HCT116 (cell line): ENCODE results near the gene CRIP3. TPM values are rescaled to one million over a fixed set of nuclear protein-coding genes. Genes with fewer than 3 reads are reported as not detected.

ENCODE experiments used
- ATF3 ChIP-seq: IDR thresholded peaks from 2 replicates; pipeline ENCODE4 v1.6.1; 2012
- CTCF ChIP-seq, 3 experiments: fragments of 200-600 bp in 1 of 3; sonication (generic) in 1 of 3; IDR thresholded peaks in 2 of 3; conservative IDR thresholded peaks in 1 of 3; 2 replicates each; pipeline ENCODE4 v1.5.1; 2012 to 2017; ENCODE audit warnings: low read depth in 2 of 3, low read length in 2 of 3, antibody characterized with exemption in 1 of 3, borderline replicate concordance in 1 of 3, control low read depth in 1 of 3, mild to moderate bottlenecking in 1 of 3, mixed read lengths in 1 of 3, mixed run types in 1 of 3, moderate library complexity in 1 of 3; ENCODE audit not compliant: insufficient read depth in 1 of 3
- EGR1 ChIP-seq: IDR thresholded peaks from 2 replicates; pipeline ENCODE4 v1.6.1; 2012; ENCODE audit warnings: low read depth
- EZH2phosphoT487 ChIP-seq: fragments of 200-600 bp; IDR thresholded peaks from 2 replicates; pipeline ENCODE4 v1.6.1; 2018; ENCODE audit warnings: antibody characterized with exemption, borderline replicate concordance
- JUND ChIP-seq: IDR thresholded peaks from 2 replicates; pipeline ENCODE4 v1.6.1; 2012
- RAD21 ChIP-seq: IDR thresholded peaks from 2 replicates; pipeline ENCODE4 v1.6.1; 2012; ENCODE audit warnings: low read depth, mild to moderate bottlenecking
- REST ChIP-seq: IDR thresholded peaks from 2 replicates; pipeline ENCODE4 v1.6.1; 2012; ENCODE audit warnings: low read depth
- SIN3A ChIP-seq: IDR thresholded peaks from 2 replicates; pipeline ENCODE4 v1.6.1; 2012; ENCODE audit warnings: low read depth
- SP1 ChIP-seq: IDR thresholded peaks from 2 replicates; pipeline ENCODE4 v1.6.1; 2012; ENCODE audit warnings: low read depth
- YY1 ChIP-seq: IDR thresholded peaks from 2 replicates; pipeline ENCODE4 v1.6.1; 2011; ENCODE audit warnings: low read length, low read depth, moderate library complexity, mild to moderate bottlenecking; ENCODE audit not compliant: insufficient replicate concordance; ENCODE audit errors: extremely low read depth
- total RNA-seq: library from RNA; stranded (reverse); gene quantifications from one replicate; pipeline ENCODE4 v1.2.1, GENCODE V29; 2021; ENCODE audit not compliant: unreplicated experiment

The CRIP3 gene
- total RNA-seq, 1 experiment from 2014 or later = not detected

DNA sequence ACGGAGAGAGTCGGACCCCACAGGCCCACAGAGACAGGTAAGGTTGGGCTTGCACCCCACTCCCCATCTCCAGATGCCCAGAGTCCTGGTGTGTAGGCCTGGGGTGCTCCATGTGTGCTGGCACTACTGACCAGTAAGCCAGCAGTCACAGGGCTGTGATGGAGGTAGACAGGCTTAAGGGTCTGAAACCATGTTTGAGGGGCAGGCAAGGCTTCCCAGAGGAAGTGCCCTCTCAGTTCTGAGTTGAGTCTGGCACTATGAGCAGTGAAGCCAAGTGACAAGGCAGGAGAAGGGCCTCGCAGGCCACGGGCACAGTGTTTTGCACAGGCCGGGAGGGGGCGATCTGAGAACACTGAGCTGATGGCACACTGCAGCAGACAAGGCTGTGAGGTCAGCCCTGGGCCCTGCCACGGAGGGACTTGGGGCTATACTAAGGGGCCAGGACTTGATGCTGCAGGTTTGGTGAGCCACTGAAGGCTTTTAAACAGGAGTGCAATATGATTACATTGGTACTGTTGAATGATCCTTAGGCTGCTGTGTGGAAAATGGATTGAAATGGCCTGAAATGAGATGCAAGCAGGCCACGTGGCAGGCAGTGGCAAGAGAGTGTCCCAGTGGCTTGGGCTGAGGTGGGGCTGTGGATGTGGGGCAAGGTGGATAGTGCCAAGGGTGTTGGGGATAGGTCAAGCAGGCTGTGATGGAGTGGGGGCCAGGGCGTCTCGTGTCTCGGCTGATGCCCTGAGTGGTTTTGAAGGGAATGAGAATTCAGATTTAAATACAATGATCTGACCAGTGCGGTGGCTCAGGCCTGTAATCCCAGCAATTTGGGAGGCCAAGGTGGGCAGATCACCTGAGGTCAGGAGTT, 45.1 kb downstream of the CRIP3 start (continued):
- TF ChIP-seq REST = no peak
- TF ChIP-seq SP1 = no peak
- TF ChIP-seq SIN3A = no peak
- peak; percentile 23 for TF ChIP-seq YY1
- no peak for TF ChIP-seq EGR1
- TF ChIP-seq EZH2phosphoT487 = no peak
- no peak for TF ChIP-seq JUND
- no peak for TF ChIP-seq ATF3
- TF ChIP-seq CTCF (IDR thresholded peaks at IDR 0.05 in 2 of 3, conservative IDR thresholded peaks at IDR 0.05 in 1 of 3; ENCODE audit: borderline replicate concordance in 1 of 3, insufficient read depth in 1 of 3, low read depth in 2 of 3, low read length in 2 of 3) = peak; percentile 86 to 91 (median 88)
- TF ChIP-seq RAD21 = peak; percentile 97
- TF ChIP-seq, all 23 proteins: peak for 4
